Endothelial cell of umbilical vein (primary cell): ENCODE data around the gene RTN4R. TPM values are rescaled to one million over a fixed set of nuclear protein-coding genes. Genes with fewer than 3 reads are reported as not detected.

Experiments
- BruUV-seq: library from RNA; stranded (reverse); fragments of 400-500 nt; replicated peaks from 2 replicates; lab custom pipeline; 2021; lab: Mats Ljungman, UMichigan
- CTCF ChIA-PET: fragments of 300-600, 350-600 bp; sonication (Branson Sonifier 250); formaldehyde crosslinking; loops from one replicate; lab custom pipeline; 2021; ENCODE audit warnings: antibody characterized with exemption, inconsistent platforms; lab: Charles Lee
- POLR2A ChIA-PET: fragments of 300-600, 350-600 bp; sonication (Branson Sonifier 250); formaldehyde crosslinking; loops from one replicate; lab custom pipeline; 2021; ENCODE audit warnings: antibody characterized with exemption, inconsistent platforms; lab: Charles Lee
- DNase-seq: peaks from one replicate; pipeline ENCODE4 v3.0.0-alpha.2; 2011; ENCODE audit warnings: low read depth, low spot score
- FAIRE-seq: peaks from 2 replicates; lab custom pipeline; 2011; peaks lifted over from hg19 to GRCh38; lab: Jason Lieb, UNC
- H2AFZ ChIP-seq: 2 replicates; pipeline ENCODE4 v1.6.0; 2012; ENCODE audit warnings: low read depth, low read length, control low read depth, inconsistent platforms
- H3K27ac ChIP-seq: 2 replicates; pipeline ENCODE4 v1.5.1; 2011; ENCODE audit warnings: low read depth, mild to moderate bottlenecking, control low read depth, low read length, moderate library complexity; ENCODE audit not compliant: insufficient read depth
- H3K27me3 ChIP-seq, 2 experiments: 2 replicates each; pipeline versions ENCODE4 v1.6.0 to v1.6.1; 2011; ENCODE audit warnings: low read length in 2 of 2, mixed read lengths in 1 of 2; ENCODE audit not compliant: control insufficient read depth in 2 of 2, insufficient read depth in 2 of 2
- H3K36me3 ChIP-seq, 2 experiments: 2 replicates in 1 of 2; 3 replicates in 1 of 2; pipeline ENCODE4 v1.5.1; 2011; ENCODE audit warnings: low read length in 2 of 2, mild to moderate bottlenecking in 1 of 2, moderate library complexity in 1 of 2; ENCODE audit not compliant: control insufficient read depth in 2 of 2, insufficient read depth in 2 of 2; ENCODE audit errors: extremely low read depth in 1 of 2
- H3K4me1 ChIP-seq: 3 replicates; pipeline ENCODE4 v1.5.1; 2011; ENCODE audit warnings: mild to moderate bottlenecking, low read length; ENCODE audit not compliant: control insufficient read depth, insufficient read depth; ENCODE audit errors: extremely low read depth
- H3K4me2 ChIP-seq: 2 replicates; pipeline ENCODE4 v1.6.1; 2011; ENCODE audit warnings: low read length, control low read depth, mixed read lengths; ENCODE audit not compliant: insufficient read depth
- H3K4me3 ChIP-seq, 3 experiments: fragments of 200-600 bp in 1 of 3; sonication (generic), shearing (Covaris generic) in 1 of 3; replicated peaks in 1 of 3; 2 replicates each; pipeline ENCODE4 v1.5.1; 2011 to 2016; ENCODE audit warnings: control low read depth in 3 of 3, low read length in 3 of 3, mild to moderate bottlenecking in 2 of 3, inconsistent platforms in 1 of 3, low read depth in 1 of 3, moderate library complexity in 1 of 3; ENCODE audit not compliant: insufficient read depth in 1 of 3
- H3K79me2 ChIP-seq: 2 replicates; pipeline ENCODE4 v1.6.0; 2012; ENCODE audit warnings: low read length, inconsistent platforms; ENCODE audit not compliant: control insufficient read depth, insufficient read depth
- H3K9ac ChIP-seq: replicated peaks from 2 replicates; pipeline ENCODE3; 2011; ENCODE audit warnings: low read length, control low read depth; ENCODE audit not compliant: insufficient read depth; ENCODE audit errors: extremely low read depth
- H3K9me1 ChIP-seq: replicated peaks from 3 replicates; pipeline ENCODE4 v1.6.0; 2011; ENCODE audit warnings: mild to moderate bottlenecking, low read length; ENCODE audit not compliant: control insufficient read depth, insufficient read depth; ENCODE audit errors: extremely low read depth
- H3K9me3 ChIP-seq: replicated peaks from 2 replicates; pipeline ENCODE4 v1.5.1; 2012; ENCODE audit warnings: low read length, inconsistent platforms; ENCODE audit not compliant: control insufficient read depth, insufficient read depth
- H4K20me1 ChIP-seq: replicated peaks from 2 replicates; pipeline ENCODE3; 2011; ENCODE audit warnings: mild to moderate bottlenecking, low read length; ENCODE audit not compliant: control insufficient read depth, insufficient read depth; ENCODE audit errors: extremely low read depth
- EZH2 ChIP-seq: IDR thresholded peaks from 2 replicates; pipeline ENCODE4 v1.6.1; 2012; ENCODE audit warnings: borderline replicate concordance, low read depth, mild to moderate bottlenecking, moderate library complexity, low read length, inconsistent platforms; ENCODE audit not compliant: severe bottlenecking
- FOS ChIP-seq: IDR thresholded peaks from 2 replicates; pipeline ENCODE4 v1.6.1; 2011; ENCODE audit warnings: mild to moderate bottlenecking, low read length, moderate library complexity, borderline replicate concordance; ENCODE audit not compliant: insufficient read depth
- GATA2 ChIP-seq: IDR thresholded peaks from 2 replicates; pipeline ENCODE4 v1.7.0; 2011; ENCODE audit warnings: low read depth, mild to moderate bottlenecking, moderate library complexity, mixed read lengths, low read length; ENCODE audit not compliant: insufficient read length, insufficient read depth
- JUN ChIP-seq: IDR thresholded peaks from 2 replicates; pipeline ENCODE4 v1.6.1; 2011; ENCODE audit warnings: borderline replicate concordance, low read depth; ENCODE audit not compliant: insufficient read length, insufficient read depth
- MYC ChIP-seq: IDR thresholded peaks from one replicate; pipeline ENCODE4 v1.6.1; 2011; ENCODE audit warnings: mild to moderate bottlenecking, low read depth, low read length
- POLR2A ChIP-seq: IDR thresholded peaks from 2 replicates; pipeline ENCODE4 v1.6.1; 2012; ENCODE audit warnings: low read depth, mild to moderate bottlenecking, control low read depth, low read length
- POLR2AphosphoS5 ChIP-seq: IDR thresholded peaks from 2 replicates; pipeline ENCODE4 v1.6.1; 2012; ENCODE audit warnings: low read depth, mild to moderate bottlenecking, control low read depth, low read length, moderate library complexity; ENCODE audit not compliant: insufficient read depth
- dilution Hi-C: fragments of 300-500 bp; cut with MboI; formaldehyde crosslinking; loops from one replicate; pipeline ENCODE4 v1.15.0; 2019; ENCODE audit warnings: low sequenced_read_pairs; ENCODE audit not compliant: extremely low pct_ligation_motif_present
- intact Hi-C: fragments of 100-400 bp; cut with micrococcal nuclease; formaldehyde crosslinking; loops from one replicate; pipeline ENCODE4 v1.10.0; 2022
- polyA plus RNA-seq, 4 experiments: library from polyadenylated mRNA; depleted of rRNA in 3 of 4; stranded (reverse) in 3 of 4; unstranded in 1 of 4; fragments of >200 nt; gene quantifications; 2 replicates each; pipeline versions ENCODE4 v1.2.1 to v1.2.3, GENCODE V29; 2011 to 2012; ENCODE audit warnings: missing spikeins in 1 of 4
- total RNA-seq: library from RNA; stranded (reverse); gene quantifications from 2 replicates; pipeline ENCODE4 v1.2.3, GENCODE V29; 2021
- TF ChIP-seq, protein P1 (sequence below), 2 donors: IDR thresholded peaks; 1 replicate in 1 of 2; 2 replicates in 1 of 2; pipeline ENCODE4 v1.5.1; 2011; ENCODE audit warnings: low read length in 2 of 2, mild to moderate bottlenecking in 2 of 2, moderate library complexity in 2 of 2, control low read depth in 1 of 2, inconsistent platforms in 1 of 2, low read depth in 1 of 2; ENCODE audit not compliant: insufficient read depth in 1 of 2; ENCODE audit errors: extremely low read depth in 1 of 2
- TF ChIP-seq, protein P2 (sequence below): IDR thresholded peaks from 2 replicates; pipeline ENCODE4 v1.6.1; 2011; ENCODE audit not compliant: insufficient read depth, insufficient read length

RTN4R gene
- total and polyA plus RNA-seq, 2 donors (not counting 3 experiments of a cell fraction or from before 2014, with no cell fraction given) = 1.2 to 2.2 TPM

DNA sequence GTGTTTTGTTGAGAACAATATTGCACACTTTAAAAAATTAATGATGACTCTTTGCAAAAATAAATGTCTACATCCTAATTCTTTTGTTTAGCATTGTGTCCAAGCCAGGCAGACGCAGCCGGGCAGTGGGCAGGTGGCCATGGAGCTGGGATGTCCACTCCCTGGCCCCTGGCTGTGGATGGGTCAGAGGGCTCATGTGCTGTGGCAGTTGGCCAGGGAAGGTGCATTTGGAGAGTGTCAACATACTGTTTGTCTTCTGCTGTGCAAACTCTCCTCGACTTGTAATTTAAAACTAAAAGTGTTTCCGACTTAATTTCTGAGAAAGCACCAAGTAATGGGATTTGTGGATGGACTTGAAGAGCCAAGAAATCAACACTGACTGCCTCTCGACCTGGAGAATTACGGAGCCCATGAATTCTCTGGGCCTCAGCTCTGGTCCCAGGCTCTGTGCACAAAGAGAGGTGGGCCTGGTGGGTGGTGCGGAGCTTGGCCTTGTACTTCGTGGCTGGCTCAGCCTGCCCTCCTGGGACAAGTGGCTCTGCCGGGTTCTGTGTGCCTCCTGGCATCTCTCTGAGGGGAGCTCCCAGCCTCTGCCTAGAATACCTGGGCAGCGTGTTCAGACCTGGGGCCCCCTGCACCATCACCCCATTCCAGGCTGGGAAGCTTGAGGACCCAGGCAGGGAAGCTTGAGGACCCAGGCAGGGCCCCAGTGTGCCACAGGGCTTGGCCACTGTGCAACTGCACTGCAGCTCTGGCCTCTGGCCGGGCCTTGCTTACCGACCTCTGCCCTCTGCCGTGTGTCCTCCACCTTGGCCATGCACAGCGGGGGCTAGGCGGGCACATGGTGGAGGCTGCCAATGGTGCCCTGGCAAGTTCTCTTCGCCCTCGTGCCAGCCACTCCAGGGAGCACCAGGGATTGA is 46.4 kb downstream of the RTN4R start:
- intact Hi-C loops = no loop called here

More for the DNA sequence above, 46.4 kb downstream of the RTN4R start:
- Histone ChIP-seq H3K4me3 (no peak overlapping the region), H3K9ac (no peak overlapping the region), H3K36me3 (no peaks in the 10 kb centered on the region), H3K79me2 (no peaks in the 10 kb centered on the region), H2AFZ (no peak overlapping the region), H3K4me1 (no peaks in the 10 kb centered on the region), H4K20me1 (no peaks in the 10 kb centered on the region), H3K27ac (no peak overlapping the region), H3K9me3 (no peaks in the 10 kb centered on the region), H3K4me2 (no peak overlapping the region), H3K27me3 (no peaks in the 10 kb centered on the region), H3K9me1 (no peaks in the 10 kb centered on the region)
- no peak for DNase-seq
- CTCF ChIA-PET = no interaction called here
- POLR2A ChIA-PET = no interaction called here
- TF ChIP-seq, protein P1, sequence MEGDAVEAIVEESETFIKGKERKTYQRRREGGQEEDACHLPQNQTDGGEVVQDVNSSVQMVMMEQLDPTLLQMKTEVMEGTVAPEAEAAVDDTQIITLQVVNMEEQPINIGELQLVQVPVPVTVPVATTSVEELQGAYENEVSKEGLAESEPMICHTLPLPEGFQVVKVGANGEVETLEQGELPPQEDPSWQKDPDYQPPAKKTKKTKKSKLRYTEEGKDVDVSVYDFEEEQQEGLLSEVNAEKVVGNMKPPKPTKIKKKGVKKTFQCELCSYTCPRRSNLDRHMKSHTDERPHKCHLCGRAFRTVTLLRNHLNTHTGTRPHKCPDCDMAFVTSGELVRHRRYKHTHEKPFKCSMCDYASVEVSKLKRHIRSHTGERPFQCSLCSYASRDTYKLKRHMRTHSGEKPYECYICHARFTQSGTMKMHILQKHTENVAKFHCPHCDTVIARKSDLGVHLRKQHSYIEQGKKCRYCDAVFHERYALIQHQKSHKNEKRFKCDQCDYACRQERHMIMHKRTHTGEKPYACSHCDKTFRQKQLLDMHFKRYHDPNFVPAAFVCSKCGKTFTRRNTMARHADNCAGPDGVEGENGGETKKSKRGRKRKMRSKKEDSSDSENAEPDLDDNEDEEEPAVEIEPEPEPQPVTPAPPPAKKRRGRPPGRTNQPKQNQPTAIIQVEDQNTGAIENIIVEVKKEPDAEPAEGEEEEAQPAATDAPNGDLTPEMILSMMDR (IDR thresholded peaks at IDR 0.05; ENCODE audit: extremely low read depth in 1 of 2, insufficient read depth in 1 of 2, low read depth in 1 of 2, low read length in 2 of 2) = no peak
- TF ChIP-seq MYC (no peak), EZH2 (no peak), POLR2AphosphoS5 (no peak), JUN (no peak), GATA2 (no peak), FOS (no peak), POLR2A (no peak)
- TF ChIP-seq, protein P2, sequence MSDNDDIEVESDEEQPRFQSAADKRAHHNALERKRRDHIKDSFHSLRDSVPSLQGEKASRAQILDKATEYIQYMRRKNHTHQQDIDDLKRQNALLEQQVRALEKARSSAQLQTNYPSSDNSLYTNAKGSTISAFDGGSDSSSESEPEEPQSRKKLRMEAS = no peak
- no peak for FAIRE-seq
- dilution Hi-C loops = no loop called here
- BruUV-seq = no TSS peak
